Measurements from ENCODE around the gene TXNDC5.

DNA sequence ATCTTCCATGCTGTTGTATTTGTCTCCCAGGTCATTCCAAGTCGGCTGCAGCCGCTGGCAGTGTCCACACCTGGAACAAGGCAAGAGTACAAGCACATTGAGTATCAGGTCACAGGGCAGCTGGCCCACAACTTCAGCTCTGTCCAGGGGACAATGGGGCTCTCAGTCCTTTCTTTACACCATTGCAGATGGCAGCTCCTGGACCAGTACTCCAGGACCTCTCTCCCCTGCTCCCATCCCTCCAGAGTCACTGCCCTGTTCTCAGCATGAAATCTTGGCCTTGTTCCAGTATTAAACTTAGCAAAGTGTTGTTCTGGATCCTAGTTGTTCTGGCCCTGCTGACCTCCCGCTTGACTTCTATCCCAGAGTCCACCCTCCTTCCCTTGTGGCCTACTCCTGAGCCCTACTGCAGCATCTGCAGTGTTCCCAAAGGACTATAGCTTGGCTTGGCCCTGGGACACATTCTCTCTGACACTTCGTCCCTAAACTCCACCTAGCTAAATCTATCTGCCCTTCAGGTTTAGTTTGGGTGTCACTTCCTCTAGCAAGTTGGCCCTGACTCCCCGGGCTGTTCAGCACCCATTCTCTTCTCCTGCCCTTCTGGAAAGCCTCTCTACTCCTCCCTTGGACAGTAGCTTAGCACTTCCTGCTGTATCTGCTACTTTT lies 5.8 kb downstream of the TXNDC5 start:
- TF ChIP-seq, protein P1, sequence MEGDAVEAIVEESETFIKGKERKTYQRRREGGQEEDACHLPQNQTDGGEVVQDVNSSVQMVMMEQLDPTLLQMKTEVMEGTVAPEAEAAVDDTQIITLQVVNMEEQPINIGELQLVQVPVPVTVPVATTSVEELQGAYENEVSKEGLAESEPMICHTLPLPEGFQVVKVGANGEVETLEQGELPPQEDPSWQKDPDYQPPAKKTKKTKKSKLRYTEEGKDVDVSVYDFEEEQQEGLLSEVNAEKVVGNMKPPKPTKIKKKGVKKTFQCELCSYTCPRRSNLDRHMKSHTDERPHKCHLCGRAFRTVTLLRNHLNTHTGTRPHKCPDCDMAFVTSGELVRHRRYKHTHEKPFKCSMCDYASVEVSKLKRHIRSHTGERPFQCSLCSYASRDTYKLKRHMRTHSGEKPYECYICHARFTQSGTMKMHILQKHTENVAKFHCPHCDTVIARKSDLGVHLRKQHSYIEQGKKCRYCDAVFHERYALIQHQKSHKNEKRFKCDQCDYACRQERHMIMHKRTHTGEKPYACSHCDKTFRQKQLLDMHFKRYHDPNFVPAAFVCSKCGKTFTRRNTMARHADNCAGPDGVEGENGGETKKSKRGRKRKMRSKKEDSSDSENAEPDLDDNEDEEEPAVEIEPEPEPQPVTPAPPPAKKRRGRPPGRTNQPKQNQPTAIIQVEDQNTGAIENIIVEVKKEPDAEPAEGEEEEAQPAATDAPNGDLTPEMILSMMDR (IDR thresholded peaks at IDR 0.05; ENCODE audit: insufficient read depth, low read length), result no peak
- TF ChIP-seq POLR2AphosphoS5 (IDR thresholded peaks at IDR 0.05; ENCODE audit: low read depth), result no peak
- TF ChIP-seq, protein P2, sequence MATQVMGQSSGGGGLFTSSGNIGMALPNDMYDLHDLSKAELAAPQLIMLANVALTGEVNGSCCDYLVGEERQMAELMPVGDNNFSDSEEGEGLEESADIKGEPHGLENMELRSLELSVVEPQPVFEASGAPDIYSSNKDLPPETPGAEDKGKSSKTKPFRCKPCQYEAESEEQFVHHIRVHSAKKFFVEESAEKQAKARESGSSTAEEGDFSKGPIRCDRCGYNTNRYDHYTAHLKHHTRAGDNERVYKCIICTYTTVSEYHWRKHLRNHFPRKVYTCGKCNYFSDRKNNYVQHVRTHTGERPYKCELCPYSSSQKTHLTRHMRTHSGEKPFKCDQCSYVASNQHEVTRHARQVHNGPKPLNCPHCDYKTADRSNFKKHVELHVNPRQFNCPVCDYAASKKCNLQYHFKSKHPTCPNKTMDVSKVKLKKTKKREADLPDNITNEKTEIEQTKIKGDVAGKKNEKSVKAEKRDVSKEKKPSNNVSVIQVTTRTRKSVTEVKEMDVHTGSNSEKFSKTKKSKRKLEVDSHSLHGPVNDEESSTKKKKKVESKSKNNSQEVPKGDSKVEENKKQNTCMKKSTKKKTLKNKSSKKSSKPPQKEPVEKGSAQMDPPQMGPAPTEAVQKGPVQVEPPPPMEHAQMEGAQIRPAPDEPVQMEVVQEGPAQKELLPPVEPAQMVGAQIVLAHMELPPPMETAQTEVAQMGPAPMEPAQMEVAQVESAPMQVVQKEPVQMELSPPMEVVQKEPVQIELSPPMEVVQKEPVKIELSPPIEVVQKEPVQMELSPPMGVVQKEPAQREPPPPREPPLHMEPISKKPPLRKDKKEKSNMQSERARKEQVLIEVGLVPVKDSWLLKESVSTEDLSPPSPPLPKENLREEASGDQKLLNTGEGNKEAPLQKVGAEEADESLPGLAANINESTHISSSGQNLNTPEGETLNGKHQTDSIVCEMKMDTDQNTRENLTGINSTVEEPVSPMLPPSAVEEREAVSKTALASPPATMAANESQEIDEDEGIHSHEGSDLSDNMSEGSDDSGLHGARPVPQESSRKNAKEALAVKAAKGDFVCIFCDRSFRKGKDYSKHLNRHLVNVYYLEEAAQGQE (IDR thresholded peaks at IDR 0.05; ENCODE audit: insufficient replicate concordance, low read depth), result no peak
- TF ChIP-seq GABPA (IDR thresholded peaks at IDR 0.05; ENCODE audit: low read depth), result no peak

All from HL-60 (cell line).